ENCODE measurements around the gene SLC5A10.

The SLC5A10 gene

DNA sequence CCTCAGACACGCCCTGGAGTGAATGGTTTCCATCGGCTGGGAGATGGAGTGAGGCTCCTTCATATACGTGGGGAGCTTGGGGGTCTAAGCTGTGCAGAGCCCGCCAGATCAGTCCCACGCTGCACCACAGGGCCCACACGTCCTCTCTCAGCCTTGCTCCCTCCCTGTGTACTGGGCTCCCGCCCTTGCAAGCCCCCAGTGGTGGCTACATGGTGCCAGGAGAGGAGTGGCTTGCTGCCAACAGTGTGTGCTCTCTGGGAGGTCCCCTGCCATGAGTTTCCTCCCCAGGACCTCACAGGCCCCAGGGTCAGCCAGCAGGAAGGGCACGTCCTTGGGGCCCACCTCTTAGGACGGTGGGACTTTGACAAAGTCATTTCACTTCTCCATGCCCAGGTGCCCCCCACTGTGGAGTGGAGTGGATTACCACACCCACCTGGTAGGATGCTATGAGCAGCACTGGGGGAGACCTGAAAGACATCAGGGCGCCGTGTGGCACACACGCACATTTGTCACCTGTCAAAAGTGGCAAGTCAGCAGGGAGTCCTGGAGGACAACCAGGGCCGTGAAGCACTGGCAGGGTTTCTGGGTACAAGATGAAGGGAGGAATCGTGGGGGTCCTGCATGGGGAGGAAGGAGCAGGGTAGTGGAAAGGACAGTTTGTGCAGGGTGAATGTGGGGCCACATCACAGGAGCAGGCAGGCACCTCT, 13.7 kb downstream of the SLC5A10 start:
- Mint-ChIP-seq H3K27me3 (ENCODE audit: low read depth, poor library complexity) (peaks cover 7% of the 10 kb centered on the region), H3K36me3 (ENCODE audit: low read depth) (no peaks in the 10 kb centered on the region), H3K4me3 (no peak overlapping the region), H3K27ac (peak overlapping the region; percentile 72), H3K4me1 (peaks cover 80% of the 10 kb centered on the region), H3K9me3 (no peaks in the 10 kb centered on the region)
- no peak for DNase-seq
- TF ChIP-seq, protein P1, sequence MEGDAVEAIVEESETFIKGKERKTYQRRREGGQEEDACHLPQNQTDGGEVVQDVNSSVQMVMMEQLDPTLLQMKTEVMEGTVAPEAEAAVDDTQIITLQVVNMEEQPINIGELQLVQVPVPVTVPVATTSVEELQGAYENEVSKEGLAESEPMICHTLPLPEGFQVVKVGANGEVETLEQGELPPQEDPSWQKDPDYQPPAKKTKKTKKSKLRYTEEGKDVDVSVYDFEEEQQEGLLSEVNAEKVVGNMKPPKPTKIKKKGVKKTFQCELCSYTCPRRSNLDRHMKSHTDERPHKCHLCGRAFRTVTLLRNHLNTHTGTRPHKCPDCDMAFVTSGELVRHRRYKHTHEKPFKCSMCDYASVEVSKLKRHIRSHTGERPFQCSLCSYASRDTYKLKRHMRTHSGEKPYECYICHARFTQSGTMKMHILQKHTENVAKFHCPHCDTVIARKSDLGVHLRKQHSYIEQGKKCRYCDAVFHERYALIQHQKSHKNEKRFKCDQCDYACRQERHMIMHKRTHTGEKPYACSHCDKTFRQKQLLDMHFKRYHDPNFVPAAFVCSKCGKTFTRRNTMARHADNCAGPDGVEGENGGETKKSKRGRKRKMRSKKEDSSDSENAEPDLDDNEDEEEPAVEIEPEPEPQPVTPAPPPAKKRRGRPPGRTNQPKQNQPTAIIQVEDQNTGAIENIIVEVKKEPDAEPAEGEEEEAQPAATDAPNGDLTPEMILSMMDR (IDR thresholded peaks at IDR 0.05): no peak

DNA sequence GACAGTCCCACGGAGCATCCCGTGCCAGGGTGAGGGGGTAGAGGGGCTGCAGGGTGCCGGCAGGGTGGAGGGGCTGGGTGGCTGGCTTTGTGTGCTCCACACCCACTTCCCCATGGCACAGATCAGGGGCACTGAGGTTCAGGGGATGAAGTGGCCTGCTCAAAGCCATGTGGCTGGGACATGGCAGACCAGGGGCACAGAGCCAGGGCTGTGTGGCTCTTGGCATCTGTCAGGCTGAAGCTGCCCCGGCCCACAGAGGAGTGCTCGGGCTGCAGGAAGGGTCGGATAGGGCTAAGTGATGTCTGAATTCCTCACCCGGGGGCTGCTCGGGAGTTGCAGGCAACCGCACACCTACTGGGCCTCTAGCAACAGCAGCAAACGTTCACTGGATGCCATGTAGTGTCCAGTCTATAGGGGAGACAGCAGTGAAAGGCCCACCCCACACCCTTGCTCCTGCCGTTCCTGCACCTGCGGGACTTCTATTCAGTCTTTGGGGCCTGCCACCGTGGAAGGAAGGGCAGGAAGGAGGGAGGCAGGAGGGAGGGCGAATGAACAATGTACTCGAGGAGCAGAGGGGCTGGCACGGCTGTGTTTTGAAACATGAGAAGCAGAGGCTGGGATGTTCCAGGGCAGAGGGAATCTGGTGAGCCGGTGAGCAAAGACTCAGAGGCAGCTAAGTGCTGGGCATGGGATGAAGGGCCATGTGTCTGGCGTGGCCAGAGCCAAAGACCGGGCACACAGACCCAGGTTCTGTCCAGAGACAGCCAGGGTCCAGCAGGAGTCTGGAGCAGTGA, 15.1 kb downstream of the SLC5A10 start:
- peak; percentile 49 for DNase-seq
- Mint-ChIP-seq H3K4me1 (peaks cover 66% of the 10 kb centered on the region), H3K9me3 (no peaks in the 10 kb centered on the region), H3K36me3 (ENCODE audit: low read depth) (no peaks in the 10 kb centered on the region), H3K4me3 (no peak overlapping the region), H3K27ac (no peak overlapping the region), H3K27me3 (ENCODE audit: low read depth, poor library complexity) (peaks cover 7% of the 10 kb centered on the region)
- TF ChIP-seq, protein P1 (IDR thresholded peaks at IDR 0.05): no peak

DNA sequence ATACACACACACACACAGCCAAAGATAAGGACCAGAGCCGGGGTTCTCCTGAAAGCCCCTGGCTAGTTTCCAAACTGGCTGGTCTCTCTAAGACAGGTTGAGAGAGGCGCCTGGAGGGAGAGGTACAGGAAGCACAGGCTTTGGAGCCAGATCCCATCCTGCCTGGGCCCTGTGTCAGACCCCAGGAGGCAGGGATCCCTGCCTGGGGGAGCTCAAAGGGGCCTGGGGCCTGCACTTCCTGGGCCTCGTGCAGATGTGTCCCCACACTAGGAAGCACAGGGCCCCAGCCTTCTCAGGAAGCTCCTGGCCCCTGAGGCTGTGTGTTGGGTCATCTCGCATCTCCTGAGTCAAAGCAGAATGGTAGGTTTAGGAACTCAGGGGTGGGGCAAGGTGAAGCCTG, 16.0 kb downstream of the SLC5A10 start:
- peaks cover 57% of the 10 kb centered on the region for H3K4me1 Mint-ChIP-seq
- no peak for DNase-seq
- H3K4me3 Mint-ChIP-seq: no peak overlapping the region
- no peaks in the 10 kb centered on the region for H3K36me3 Mint-ChIP-seq (ENCODE audit: low read depth)
- H3K9me3 Mint-ChIP-seq: no peaks in the 10 kb centered on the region
- peak overlapping the region; percentile 82 for H3K27ac Mint-ChIP-seq
- H3K27me3 Mint-ChIP-seq (ENCODE audit: low read depth, poor library complexity): peaks cover 7% of the 10 kb centered on the region
- TF ChIP-seq, protein P1 (IDR thresholded peaks at IDR 0.05): no peak

DNA sequence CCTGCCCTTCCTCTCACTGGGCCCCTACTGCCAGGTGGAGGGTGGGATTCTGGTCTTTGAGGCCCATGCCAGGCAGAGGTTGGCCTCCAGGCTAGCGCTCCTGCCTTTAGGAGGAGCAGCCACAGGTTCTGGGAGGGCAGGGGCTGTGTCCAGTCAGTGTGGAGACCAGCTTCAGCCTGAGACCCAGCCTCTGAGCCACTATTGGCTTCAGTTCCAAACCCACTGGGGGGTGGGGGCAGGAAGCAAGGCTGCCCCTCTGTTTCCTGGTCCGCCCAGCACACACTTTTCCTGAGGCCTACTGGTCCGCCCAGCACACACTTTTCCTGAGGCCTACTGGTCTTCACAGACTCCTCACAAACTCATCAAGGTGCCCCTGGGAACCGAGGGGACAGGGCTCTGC, 16.4 kb downstream of the SLC5A10 start:
- H3K4me1 Mint-ChIP-seq: peaks cover 54% of the 10 kb centered on the region
- H3K36me3 Mint-ChIP-seq (ENCODE audit: low read depth): no peaks in the 10 kb centered on the region
- no peak for DNase-seq
- H3K27ac Mint-ChIP-seq: peak overlapping the region; percentile 94
- no peak overlapping the region for H3K4me3 Mint-ChIP-seq
- TF ChIP-seq, protein P1 (IDR thresholded peaks at IDR 0.05): no peak
- no peaks in the 10 kb centered on the region for H3K9me3 Mint-ChIP-seq
- H3K27me3 Mint-ChIP-seq (ENCODE audit: low read depth, poor library complexity): peaks cover 7% of the 10 kb centered on the region

DNA sequence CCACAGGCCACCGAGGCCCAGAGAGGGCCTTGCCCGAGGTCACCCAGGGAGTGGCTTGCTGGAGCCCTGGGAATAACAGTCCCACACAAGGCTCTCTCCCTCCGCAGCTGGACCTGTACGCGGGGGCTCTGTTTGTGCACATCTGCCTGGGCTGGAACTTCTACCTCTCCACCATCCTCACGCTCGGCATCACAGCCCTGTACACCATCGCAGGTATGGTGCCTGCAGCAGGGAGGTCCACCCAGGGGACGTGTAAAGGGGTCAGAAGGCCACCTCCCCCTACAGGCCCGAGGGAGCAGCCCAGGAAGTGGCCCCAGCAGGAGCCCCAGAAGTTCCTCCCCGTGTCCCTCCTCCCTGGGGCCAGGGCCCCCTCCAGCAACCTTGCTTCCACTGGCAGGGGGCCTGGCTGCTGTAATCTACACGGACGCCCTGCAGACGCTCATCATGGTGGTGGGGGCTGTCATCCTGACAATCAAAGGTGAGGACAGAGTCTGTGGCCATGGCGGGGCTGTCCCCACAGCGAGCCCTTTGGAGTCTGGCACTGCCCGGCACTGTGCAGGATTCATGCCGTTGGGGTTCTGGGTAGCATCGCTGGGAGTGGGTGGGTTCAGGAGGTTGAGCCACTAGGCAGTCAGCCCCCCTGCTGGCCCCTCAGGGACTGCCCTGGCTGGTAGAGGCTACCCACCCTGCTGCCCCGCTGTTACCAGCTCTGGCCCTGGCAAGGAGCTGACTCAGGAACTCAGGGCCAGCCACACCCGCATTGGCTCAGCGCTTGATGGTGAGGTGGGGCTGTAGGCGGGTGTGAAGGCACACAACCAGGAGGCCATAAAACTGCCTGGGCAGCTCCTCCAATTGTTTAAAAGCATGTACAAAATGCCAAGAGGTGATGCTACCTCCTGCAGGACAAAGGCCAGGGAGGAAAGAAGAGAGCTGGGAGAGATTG, 17.3 kb downstream of the SLC5A10 start:
- no peaks in the 10 kb centered on the region for H3K36me3 Mint-ChIP-seq (ENCODE audit: low read depth)
- H3K27me3 Mint-ChIP-seq (ENCODE audit: low read depth, poor library complexity): peaks cover 7% of the 10 kb centered on the region
- TF ChIP-seq, protein P1 (IDR thresholded peaks at IDR 0.05): no peak
- no peak for DNase-seq
- peaks cover 49% of the 10 kb centered on the region for H3K4me1 Mint-ChIP-seq
- H3K4me3 Mint-ChIP-seq: no peak overlapping the region
- peak overlapping the region; percentile 94 for H3K27ac Mint-ChIP-seq
- no peaks in the 10 kb centered on the region for H3K9me3 Mint-ChIP-seq

Data from nephron progenitor cell (in vitro differentiated cells).